Naive thymus-derived CD4-positive, alpha-beta T cell (primary cell): Measurements from ENCODE around the gene OR1J4. TPM values are rescaled to one million over a fixed set of nuclear protein-coding genes. Genes with fewer than 3 reads are reported as not detected.
"Not testable (repeated sequence)": the region's sequence is repeated elsewhere in the genome, so short reads cannot be mapped to it uniquely, and the experiment has no call there.

Experiments used
- ATAC-seq: fragments of 150-1000 bp; cut with Tn5 transposase; 2 replicates; pipeline ENCODE4 v1.10.0; 2021; ENCODE audit warnings: mild to moderate bottlenecking, moderate library complexity
- CTCF ChIA-PET: fragments of 350-600 bp; sonication (Branson Sonifier 250); formaldehyde crosslinking; loops from one replicate; lab custom pipeline; 2021; ENCODE audit warnings: antibody characterized with exemption; lab: Charles Lee
- POLR2A ChIA-PET: fragments of 350-600 bp; sonication (Branson Sonifier 250); formaldehyde crosslinking; loops from one replicate; lab custom pipeline; 2021; ENCODE audit warnings: antibody characterized with exemption, inconsistent platforms; lab: Charles Lee
- DNase-seq, 9 donors: peaks; one replicate each; pipeline versions ENCODE4 v3.0.0 to v3.0.0-alpha.2; 2020 to 2022; ENCODE audit warnings: mixed read lengths in 1 of 9
- H3K27ac ChIP-seq: one replicate; pipeline ENCODE4 v1.7.0; 2013; ENCODE audit warnings: mild to moderate bottlenecking, low read depth, low read length, moderate library complexity
- H3K27me3 ChIP-seq, 2 donors: one replicate each; pipeline ENCODE4 v1.7.0; 2013; ENCODE audit warnings: low read length in 2 of 2, mild to moderate bottlenecking in 2 of 2, moderate library complexity in 2 of 2; ENCODE audit not compliant: control insufficient read depth in 2 of 2, insufficient read depth in 2 of 2
- H3K36me3 ChIP-seq, 3 experiments: 1 replicate in 2 of 3; 2 replicates in 1 of 3; pipeline ENCODE4 v1.7.0; 2013; ENCODE audit warnings: low read length in 3 of 3, mild to moderate bottlenecking in 3 of 3, moderate library complexity in 1 of 3; ENCODE audit not compliant: insufficient read depth in 3 of 3, control insufficient read depth in 2 of 3
- H3K4me1 ChIP-seq, 2 donors: one replicate each; pipeline ENCODE4 v1.7.0; 2013; ENCODE audit warnings: low read length in 2 of 2, mild to moderate bottlenecking in 2 of 2, moderate library complexity in 1 of 2; ENCODE audit not compliant: control insufficient read depth in 2 of 2, insufficient read depth in 2 of 2
- H3K4me3 ChIP-seq: 2 replicates; pipeline ENCODE4 v1.7.0; 2013; ENCODE audit warnings: mild to moderate bottlenecking, low read length
- H3K9me3 ChIP-seq, 3 experiments: 1 replicate in 2 of 3; 2 replicates in 1 of 3; pipeline ENCODE4 v1.7.0; 2013; ENCODE audit warnings: low read length in 3 of 3; ENCODE audit not compliant: control insufficient read depth in 2 of 3
- H3K27ac Mint-ChIP-seq, 9 donors: one replicate each; pipeline ENCODE4 v1.8.0; 2020 to 2022; ENCODE audit warnings: mixed read lengths in 9 of 9, mild to moderate bottlenecking in 8 of 9, moderate library complexity in 5 of 9, inconsistent platforms in 2 of 9
- H3K27me3 Mint-ChIP-seq, 5 donors: one replicate each; pipeline ENCODE4 v1.8.0; 2021 to 2022; ENCODE audit warnings: mixed read lengths in 5 of 5, mild to moderate bottlenecking in 1 of 5
- H3K36me3 Mint-ChIP-seq, 5 donors: one replicate each; pipeline ENCODE4 v1.8.0; 2020 to 2022; ENCODE audit warnings: mixed read lengths in 5 of 5, mild to moderate bottlenecking in 3 of 5, inconsistent platforms in 1 of 5
- H3K4me1 Mint-ChIP-seq, 7 donors: one replicate each; pipeline ENCODE4 v1.8.0; 2020 to 2022; ENCODE audit warnings: mixed read lengths in 7 of 7, mild to moderate bottlenecking in 3 of 7, inconsistent platforms in 1 of 7
- H3K4me3 Mint-ChIP-seq, 10 donors: one replicate each; pipeline ENCODE4 v1.8.0; 2020 to 2022; ENCODE audit warnings: mild to moderate bottlenecking in 10 of 10, mixed read lengths in 10 of 10, moderate library complexity in 6 of 10, inconsistent platforms in 2 of 10
- H3K9me3 Mint-ChIP-seq, 11 donors: one replicate each; pipeline ENCODE4 v1.8.0; 2020 to 2022; ENCODE audit warnings: mixed read lengths in 11 of 11, mild to moderate bottlenecking in 4 of 11, inconsistent platforms in 1 of 11, moderate library complexity in 1 of 11
- intact Hi-C, 2 donors: fragments of 100-400 bp; cut with micrococcal nuclease; formaldehyde crosslinking; loops; one replicate each; pipeline ENCODE4 v1.15.1; 2023
- polyA plus RNA-seq, 2 donors: library from polyadenylated mRNA; unstranded; fragments of 300-500 nt; fragmentation: Illumina TruSeq; gene quantifications; one replicate each; pipeline ENCODE4 v1.2.3, GENCODE V29; 2021
- total RNA-seq, 6 experiments: library from RNA in 5 of 6; stranded (reverse) in 5 of 6; gene quantifications; 1 replicate in 5 of 6; 2 replicates in 1 of 6; pipeline ENCODE4 v1.2.3 and lab custom pipeline; 2021 to 2026

Gene OR1J4
- total and polyA plus RNA-seq, 7 experiments from 2014 or later: 0.42 TPM; not detected in 6

- H3K36me3 Mint-ChIP-seq, CTCF ChIA-PET, H3K4me3 Mint-ChIP-seq, H3K27me3 ChIP-seq, H3K27ac Mint-ChIP-seq, POLR2A ChIA-PET, H3K4me1 ChIP-seq, H3K36me3 ChIP-seq, intact Hi-C loops, H3K27me3 Mint-ChIP-seq, H3K9me3 ChIP-seq, H3K9me3 Mint-ChIP-seq, H3K4me1 Mint-ChIP-seq, DNase-seq, H3K27ac ChIP-seq, H3K4me3 ChIP-seq, ATAC-seq: not testable (repeated sequence)
Observed at GRCh38 chr9:122531157-122531556, 12.2 kb downstream of the OR1J4 start.

GRCh38 chr9:122536134-122536533, 17.2 kb downstream of the OR1J4 start:
- Histone ChIP-seq H3K36me3 (no peaks in the 10 kb centered on the region), H3K4me3 (no peak overlapping the region), H3K27ac (no peak overlapping the region), H3K4me1 (no peaks in the 10 kb centered on the region), H3K9me3 (no peaks in the 10 kb centered on the region), H3K27me3 (no peaks in the 10 kb centered on the region)
- Mint-ChIP-seq H3K4me1 (no peaks in the 10 kb centered on the region), H3K27ac (no peak overlapping the region), H3K9me3 (peaks cover 0 to 8% (median 3%) of the 10 kb centered on the region in 11 donors), H3K4me3 (no peak overlapping the region), H3K36me3 (peaks cover 0 to 4% (median 0%) of the 10 kb centered on the region in 5 donors), H3K27me3 (no peaks in the 10 kb centered on the region)
- POLR2A ChIA-PET: no interaction called here
- no peak for DNase-seq
- ATAC-seq: no peak
- intact Hi-C loops: no loop called here
- CTCF ChIA-PET: no interaction called here

GRCh38 chr9:122537066-122537465, 18.1 kb downstream of the OR1J4 start:
- POLR2A ChIA-PET, H3K4me3 Mint-ChIP-seq, H3K27ac ChIP-seq, H3K27me3 Mint-ChIP-seq, H3K9me3 ChIP-seq, H3K27me3 ChIP-seq, H3K4me3 ChIP-seq, ATAC-seq, CTCF ChIA-PET, H3K27ac Mint-ChIP-seq, H3K4me1 Mint-ChIP-seq, H3K36me3 Mint-ChIP-seq, intact Hi-C loops, H3K4me1 ChIP-seq, H3K36me3 ChIP-seq, DNase-seq, H3K9me3 Mint-ChIP-seq: not testable (repeated sequence)

GRCh38 chr9:122538757-122539156, 19.8 kb downstream of the OR1J4 start:
- Mint-ChIP-seq H3K27me3 (peaks cover 0 to 6% (median 0%) of the 10 kb centered on the region in 5 donors), H3K9me3 (peaks cover 0 to 8% (median 3%) of the 10 kb centered on the region in 11 donors), H3K27ac (no peak overlapping the region), H3K36me3 (peaks cover 0 to 4% (median 0%) of the 10 kb centered on the region in 5 donors), H3K4me1 (no peaks in the 10 kb centered on the region), H3K4me3 (no peak overlapping the region)
- Histone ChIP-seq H3K9me3 (no peaks in the 10 kb centered on the region), H3K4me1 (no peaks in the 10 kb centered on the region), H3K27ac (no peak overlapping the region), H3K36me3 (no peaks in the 10 kb centered on the region), H3K27me3 (no peaks in the 10 kb centered on the region), H3K4me3 (no peak overlapping the region)
- ATAC-seq (no peak), DNase-seq (no peak)
- POLR2A ChIA-PET: no interaction called here
- CTCF ChIA-PET: no interaction called here
- intact Hi-C loops: no loop called here

GRCh38 chr9:122546196-122546595, 27.3 kb downstream of the OR1J4 start:
- H3K4me3 Mint-ChIP-seq: no peak overlapping the region
- peaks cover 0 to 10% (median 0%) of the 10 kb centered on the region in 5 donors for H3K36me3 Mint-ChIP-seq
- H3K9me3 ChIP-seq: no peaks in the 10 kb centered on the region
- H3K36me3 ChIP-seq: no peaks in the 10 kb centered on the region
- intact Hi-C loops: no loop called here
- H3K9me3 Mint-ChIP-seq: peaks cover 0 to 6% (median 0%) of the 10 kb centered on the region in 11 donors
- no peak for ATAC-seq
- ChIA-PET CTCF (no interaction called here), POLR2A (no interaction called here)
- no peak overlapping the region for H3K27ac Mint-ChIP-seq
- peaks cover 0 to 33% (median 6%) of the 10 kb centered on the region in 5 donors for H3K27me3 Mint-ChIP-seq
- H3K27ac ChIP-seq: no peak overlapping the region
- no peak for DNase-seq
- H3K4me1 ChIP-seq: no peaks in the 10 kb centered on the region
- H3K27me3 ChIP-seq: no peaks in the 10 kb centered on the region
- no peaks in the 10 kb centered on the region for H3K4me1 Mint-ChIP-seq
- H3K4me3 ChIP-seq: no peak overlapping the region

- no peak overlapping the region for H3K4me3 ChIP-seq
- intact Hi-C loops: no loop called here
- H3K36me3 Mint-ChIP-seq: peaks cover 0 to 10% (median 3%) of the 10 kb centered on the region in 5 donors
- CTCF ChIA-PET: no interaction called here
- peaks cover 0 to 6% (median 0%) of the 10 kb centered on the region in 11 donors for H3K9me3 Mint-ChIP-seq
- no peak overlapping the region for H3K27ac ChIP-seq
- POLR2A ChIA-PET: no interaction called here
- no peaks in the 10 kb centered on the region for H3K4me1 Mint-ChIP-seq
- DNase-seq (no peak), ATAC-seq (no peak)
- no peak overlapping the region for H3K4me3 Mint-ChIP-seq
- no peak overlapping the region for H3K27ac Mint-ChIP-seq
- no peaks in the 10 kb centered on the region for H3K27me3 ChIP-seq
- no peaks in the 10 kb centered on the region for H3K4me1 ChIP-seq
- no peaks in the 10 kb centered on the region for H3K36me3 ChIP-seq
- H3K27me3 Mint-ChIP-seq: peaks cover 5 to 39% (median 21%) of the 10 kb centered on the region in 5 donors
- no peaks in the 10 kb centered on the region for H3K9me3 ChIP-seq
Observed at GRCh38 chr9:122551371-122551770, 32.4 kb downstream of the OR1J4 start.

GRCh38 chr9:122552812-122553211, 33.9 kb downstream of the OR1J4 start, which contains the start of gene OR1N2:
Gene OR1N2, plus strand, starts transcription at chr9:122553112. Its CDS starts 100 bp downstream, at chr9:122553212.
- H3K4me1 Mint-ChIP-seq: no peaks in the 10 kb centered on the region
- DNase-seq (no peak), ATAC-seq (no peak)
- no peak within 1 kb of the TSS for H3K4me3 Mint-ChIP-seq
- Histone ChIP-seq H3K27me3 (no peaks in the 10 kb centered on the region), H3K4me1 (no peaks in the 10 kb centered on the region), H3K9me3 (no peaks in the 10 kb centered on the region), H3K27ac (no peak within 1 kb of the TSS), H3K36me3 (no peaks in the 10 kb centered on the region), H3K4me3 (no peak within 1 kb of the TSS)
- peaks cover 0 to 6% (median 0%) of the 10 kb centered on the region in 11 donors for H3K9me3 Mint-ChIP-seq
- CTCF ChIA-PET: no interaction called here
- H3K27ac Mint-ChIP-seq: no peak within 1 kb of the TSS
- POLR2A ChIA-PET: no interaction called here
- intact Hi-C loops: no loop called here
- peaks cover 0 to 10% (median 3%) of the 10 kb centered on the region in 5 donors for H3K36me3 Mint-ChIP-seq
- peaks cover 5 to 34% (median 21%) of the 10 kb centered on the region in 5 donors for H3K27me3 Mint-ChIP-seq
